HepG2 (cell line): Measurements from ENCODE around the gene ATP2B3. TPM values are rescaled to one million over a fixed set of nuclear protein-coding genes. Genes with fewer than 3 reads are reported as not detected.

Experiments used
- ATAC-seq: fragments of 200-7000 bp; cut with Tn5 transposase; 3 replicates; pipeline ENCODE4 v1.9.1; 2020; ENCODE audit warnings: mild to moderate bottlenecking, moderate library complexity
- BruUV-seq: library from RNA; stranded (reverse); fragments of 400-500 nt; replicated peaks from 2 replicates; lab custom pipeline; 2021; lab: Mats Ljungman, UMichigan
- CTCF ChIA-PET: fragments of 300-600 bp; formaldehyde crosslinking; extraction: SDS; loops from one replicate; lab custom pipeline; 2021; ENCODE audit warnings: low total read pairs, inconsistent platforms, low intra/inter-chr PET ratio; lab: Yijun Ruan, JAX
- POLR2A ChIA-PET: fragments of 350-600 bp; sonication (Branson Sonifier 250); formaldehyde crosslinking; loops from one replicate; lab custom pipeline; 2020; ENCODE audit warnings: antibody characterized with exemption, inconsistent platforms; lab: Yijun Ruan, JAX
- DNase-seq: peaks from one replicate; pipeline ENCODE4 v3.0.0-alpha.2; 2015; ENCODE audit warnings: low spot score
- FAIRE-seq: peaks from 3 replicates; lab custom pipeline; 2011; peaks lifted over from hg19 to GRCh38; lab: Jason Lieb, UNC
- H2AFZ ChIP-seq: one replicate; pipeline ENCODE4 v1.6.1; 2011; ENCODE audit warnings: low read length, inconsistent platforms
- H3K27ac ChIP-seq: fragments of 300-600 bp; 3 replicates; pipeline ENCODE4 v1.8.0; 2011; ENCODE audit warnings: mixed run types, mild to moderate bottlenecking, mixed read lengths, low read length, inconsistent platforms; ENCODE audit not compliant: insufficient read depth; ENCODE audit errors: extremely low read length
- H3K27me3 ChIP-seq, 2 experiments: fragments of 200-600 bp in 1 of 2; 2 replicates in 1 of 2; 3 replicates in 1 of 2; pipeline versions ENCODE4 v1.6.0 to v1.8.0; 2011; ENCODE audit warnings: low read length in 2 of 2, mild to moderate bottlenecking in 2 of 2, moderate library complexity in 2 of 2, inconsistent platforms in 1 of 2; ENCODE audit not compliant: insufficient read depth in 2 of 2, control insufficient read depth in 1 of 2
- H3K36me3 ChIP-seq, 2 experiments: fragments of 200-600 bp in 1 of 2; replicated peaks in 1 of 2; 2 replicates in 1 of 2; 3 replicates in 1 of 2; pipeline versions ENCODE4 v1.5.1 to v1.8.0; 2011; ENCODE audit warnings: low read length in 2 of 2, inconsistent platforms in 1 of 2; ENCODE audit not compliant: insufficient read depth in 2 of 2, control insufficient read depth in 1 of 2
- H3K4me1 ChIP-seq: 2 replicates; pipeline ENCODE4 v1.5.1; 2012; ENCODE audit warnings: low read length, inconsistent platforms; ENCODE audit not compliant: insufficient read depth
- H3K4me2 ChIP-seq: 2 replicates; pipeline ENCODE4 v1.6.0; 2011; ENCODE audit warnings: low read depth, low read length, inconsistent platforms
- H3K4me3 ChIP-seq, 3 experiments: fragments of 200-600 bp in 1 of 3; sonication (generic), shearing (Covaris generic) in 1 of 3; replicated peaks in 1 of 3; 2 replicates each; pipeline ENCODE4 v1.5.1; 2011 to 2016; ENCODE audit warnings: low read length in 3 of 3, inconsistent platforms in 2 of 3, low read depth in 2 of 3, mild to moderate bottlenecking in 2 of 3, control low read depth in 1 of 3, mixed read lengths in 1 of 3; ENCODE audit not compliant: insufficient read depth in 1 of 3
- H3K79me2 ChIP-seq: one replicate; pipeline ENCODE4 v1.6.1; 2011; ENCODE audit warnings: low read length, inconsistent platforms; ENCODE audit not compliant: insufficient read depth
- H3K9ac ChIP-seq: 2 replicates; pipeline ENCODE4 v1.6.0; 2011; ENCODE audit warnings: mild to moderate bottlenecking, low read depth, low read length, inconsistent platforms; ENCODE audit not compliant: insufficient read depth
- H3K9me3 ChIP-seq: 2 replicates; pipeline ENCODE4 v1.5.1; 2012; ENCODE audit warnings: mild to moderate bottlenecking, low read length
- H4K20me1 ChIP-seq: 2 replicates; pipeline ENCODE4 v1.6.0; 2011; ENCODE audit warnings: inconsistent platforms, mild to moderate bottlenecking, low read length, moderate library complexity; ENCODE audit not compliant: insufficient read depth
- AGO1 ChIP-seq: fragments of 200-400 bp; formaldehyde crosslinking; IDR thresholded peaks from 2 replicates; pipeline ENCODE4 v1.6.1; 2017; ENCODE audit warnings: mild to moderate bottlenecking, low read depth, low read length, moderate library complexity; ENCODE audit not compliant: poor library complexity, severe bottlenecking
- ERF ChIP-seq: IDR thresholded peaks from 2 replicates; pipeline ENCODE4 v1.6.1; 2018; ENCODE audit warnings: missing biosample characterization, missing genetic modification reagents
- GZF1 ChIP-seq: sonication (generic); formaldehyde crosslinking; IDR thresholded peaks from 2 replicates; pipeline ENCODE4 v1.5.1; 2020; ENCODE audit warnings: mild to moderate bottlenecking, missing genetic modification reagents
- MTA3 ChIP-seq: sonication (generic); formaldehyde crosslinking; IDR thresholded peaks from 2 replicates; pipeline ENCODE4 v1.4.0; 2020; ENCODE audit warnings: missing genetic modification reagents
- RCOR2 ChIP-seq: IDR thresholded peaks from 2 replicates; pipeline ENCODE4 v1.6.1; 2016; ENCODE audit warnings: missing biosample characterization, missing genetic modification reagents
- ZFP37 ChIP-seq: sonication (generic); formaldehyde crosslinking; IDR thresholded peaks from 2 replicates; pipeline ENCODE4 v1.4.0; 2020; ENCODE audit warnings: missing genetic modification reagents, borderline replicate concordance
- ZNF235 ChIP-seq: sonication (generic); formaldehyde crosslinking; IDR thresholded peaks from 2 replicates; pipeline ENCODE4 v1.8.1; 2023; ENCODE audit warnings: mild to moderate bottlenecking, missing genetic modification reagents, borderline replicate concordance
- ZNF264 ChIP-seq: sonication (generic); formaldehyde crosslinking; IDR thresholded peaks from 2 replicates; pipeline ENCODE4 v1.4.0; 2020; ENCODE audit warnings: missing genetic modification reagents
- ZNF891 ChIP-seq: sonication (generic); formaldehyde crosslinking; IDR thresholded peaks from 2 replicates; pipeline ENCODE4 v1.5.0; 2020; ENCODE audit warnings: mild to moderate bottlenecking, missing genetic modification reagents
- ZSCAN30 ChIP-seq: sonication (generic); formaldehyde crosslinking; IDR thresholded peaks from 2 replicates; pipeline ENCODE4 v1.5.0; 2020; ENCODE audit warnings: mild to moderate bottlenecking, missing genetic modification reagents
- WGBS: methylation state at CpG from one replicate; pipeline ENCODE4 v1.1.6; 2017; ENCODE audit warnings: low lambda C conversion rate; 5-methylcytosine and 5-hydroxymethylcytosine counted together
- in situ Hi-C: cut with HindIII; loops from 2 replicates; pipeline ENCODE4 v1.10.0; 2017; ENCODE audit warnings: low pct_unique_long_range_greater_than_20kb; ENCODE audit not compliant: extremely low pct_ligation_motif_present
- intact Hi-C: fragments of 100-400 bp; cut with micrococcal nuclease; formaldehyde crosslinking; loops from one replicate; pipeline ENCODE4 v1.10.0; 2022; ENCODE audit not compliant: unreplicated experiment
- polyA plus RNA-seq, 8 experiments: library from polyadenylated mRNA; depleted of rRNA in 3 of 8; stranded (reverse) in 7 of 8; unstranded in 1 of 8; fragments of >200 nt; fragmentation: Illumina TruSeq in 4 of 8; extraction: Trizol in 4 of 8; gene quantifications; 2 replicates each; pipeline versions ENCODE4 v1.2.1 to v1.2.3, GENCODE V29; 2011 to 2016; ENCODE audit warnings: low read depth in 4 of 8, missing spikeins in 1 of 8, mixed read lengths in 1 of 8; ENCODE audit not compliant: insufficient read depth in 1 of 8
- total RNA-seq, 5 experiments: library from RNA; depleted of rRNA; stranded (reverse); fragments of >200 nt; fragmentation: Illumina TruSeq; extraction: Trizol; gene quantifications; 2 replicates each; pipeline ENCODE4 v1.2.3, GENCODE V29; 2016; ENCODE audit warnings: low read depth in 1 of 5
- TF ChIP-seq, protein P1 (sequence below): IDR thresholded peaks from 2 replicates; pipeline ENCODE4 v1.6.1; 2012; ENCODE audit warnings: inconsistent platforms
- TF ChIP-seq, protein P2 (sequence below): sonication (generic); formaldehyde crosslinking; IDR thresholded peaks from 2 replicates; pipeline ENCODE4 v1.5.0; 2020; ENCODE audit warnings: mild to moderate bottlenecking, missing genetic modification reagents, borderline replicate concordance

The ATP2B3 gene
- total and polyA plus RNA-seq, 2 of the 13 experiments (the other 11 are each of a cell fraction or from before 2014, with no cell fraction given), result not detected

DNA sequence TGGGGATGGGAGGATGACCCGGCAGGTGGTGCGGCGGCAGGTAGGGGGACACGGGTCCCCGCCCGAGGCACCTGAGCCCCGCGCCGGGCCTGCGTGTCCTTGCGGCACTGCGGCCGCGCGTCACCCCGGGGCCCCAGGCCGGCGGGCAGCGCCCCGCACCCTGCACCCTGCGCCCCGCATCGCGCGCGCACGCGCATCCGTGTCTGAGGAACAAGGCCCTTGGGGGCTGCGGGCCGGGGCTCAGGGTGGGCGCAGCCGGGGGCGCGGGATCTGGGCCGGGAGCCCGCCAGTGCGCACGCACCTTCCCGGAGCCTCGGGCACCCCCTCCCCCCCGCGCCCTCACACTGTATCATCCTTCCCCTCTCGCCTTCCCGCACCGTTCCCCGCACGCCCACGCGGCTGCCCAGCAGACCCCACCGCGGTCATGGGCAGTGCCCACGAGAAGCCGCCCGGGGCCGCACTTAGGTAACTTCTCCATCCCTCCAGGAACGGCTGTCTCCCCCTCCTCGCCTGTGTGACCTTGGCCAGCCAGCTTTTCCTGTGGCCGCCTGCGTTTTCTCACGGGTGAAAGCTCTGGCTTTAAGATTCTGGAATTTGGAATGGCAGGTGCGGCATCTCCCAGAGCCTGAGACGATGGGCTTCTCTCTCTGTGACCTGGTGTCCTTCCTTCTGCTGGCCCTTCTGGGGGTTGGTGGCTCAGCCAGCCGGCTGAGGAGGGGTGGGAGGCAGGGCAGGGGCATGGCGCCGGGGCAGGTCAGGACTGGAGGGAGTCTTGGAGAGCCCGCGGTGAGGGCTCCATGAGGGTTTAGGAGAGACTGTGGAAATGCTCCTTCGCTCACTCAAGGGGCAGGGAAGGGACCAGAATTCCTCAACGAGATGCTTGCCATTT, 748 bp downstream of the ATP2B3 start (continued):
- TF ChIP-seq ZSCAN30 (CRISPR knock-in tag) (no peak), ZNF891 (CRISPR knock-in tag) (no peak), GZF1 (CRISPR knock-in tag) (no peak), ERF (no peak), ZNF235 (CRISPR knock-in tag) (no peak)
- TF ChIP-seq, protein P1, sequence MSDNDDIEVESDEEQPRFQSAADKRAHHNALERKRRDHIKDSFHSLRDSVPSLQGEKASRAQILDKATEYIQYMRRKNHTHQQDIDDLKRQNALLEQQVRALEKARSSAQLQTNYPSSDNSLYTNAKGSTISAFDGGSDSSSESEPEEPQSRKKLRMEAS, result no peak
- TF ChIP-seq, all 625 proteins: peak for 0

DNA sequence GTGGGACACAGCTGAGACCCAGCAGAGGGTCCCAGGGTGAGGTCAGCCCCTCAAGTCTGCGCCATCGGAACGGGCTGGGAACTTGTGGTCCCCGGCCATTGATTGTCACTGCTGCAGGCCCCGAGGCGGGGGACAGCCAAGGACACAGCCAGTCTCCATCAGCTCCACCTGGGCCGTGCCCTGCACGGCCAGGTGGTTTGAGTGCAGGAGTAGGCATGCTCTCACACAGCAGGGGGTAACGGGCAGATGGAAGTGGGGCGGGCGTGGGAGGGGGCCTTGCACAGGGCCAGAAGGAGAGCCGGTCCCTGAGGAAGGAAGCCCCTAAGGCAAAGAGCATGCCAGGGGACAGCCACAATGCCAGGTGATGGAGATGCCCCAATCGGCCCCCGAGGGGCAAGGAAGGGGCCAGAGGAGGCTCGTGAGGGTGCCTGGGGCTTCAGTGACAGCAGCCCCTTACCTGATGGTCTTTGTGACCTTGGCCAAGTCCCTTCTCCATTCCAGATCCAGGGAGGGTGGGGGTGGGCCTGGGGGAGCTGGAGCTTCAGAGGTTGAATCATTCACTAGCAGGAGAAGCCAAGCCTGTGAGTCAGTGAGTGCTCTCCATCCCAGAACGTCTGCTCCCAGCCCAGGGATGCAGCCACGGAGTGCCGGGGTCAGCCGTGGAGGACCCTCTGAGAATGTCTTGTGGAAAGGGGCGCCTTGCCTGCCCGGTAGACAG, 2.3 kb downstream of the ATP2B3 start:
- H3K36me3 ChIP-seq, result no peaks in the 10 kb centered on the region
- TF ChIP-seq MTA3, result no peak
- no peak for TF ChIP-seq RCOR2 (CRISPR knock-in tag)
- TF ChIP-seq, protein P2, sequence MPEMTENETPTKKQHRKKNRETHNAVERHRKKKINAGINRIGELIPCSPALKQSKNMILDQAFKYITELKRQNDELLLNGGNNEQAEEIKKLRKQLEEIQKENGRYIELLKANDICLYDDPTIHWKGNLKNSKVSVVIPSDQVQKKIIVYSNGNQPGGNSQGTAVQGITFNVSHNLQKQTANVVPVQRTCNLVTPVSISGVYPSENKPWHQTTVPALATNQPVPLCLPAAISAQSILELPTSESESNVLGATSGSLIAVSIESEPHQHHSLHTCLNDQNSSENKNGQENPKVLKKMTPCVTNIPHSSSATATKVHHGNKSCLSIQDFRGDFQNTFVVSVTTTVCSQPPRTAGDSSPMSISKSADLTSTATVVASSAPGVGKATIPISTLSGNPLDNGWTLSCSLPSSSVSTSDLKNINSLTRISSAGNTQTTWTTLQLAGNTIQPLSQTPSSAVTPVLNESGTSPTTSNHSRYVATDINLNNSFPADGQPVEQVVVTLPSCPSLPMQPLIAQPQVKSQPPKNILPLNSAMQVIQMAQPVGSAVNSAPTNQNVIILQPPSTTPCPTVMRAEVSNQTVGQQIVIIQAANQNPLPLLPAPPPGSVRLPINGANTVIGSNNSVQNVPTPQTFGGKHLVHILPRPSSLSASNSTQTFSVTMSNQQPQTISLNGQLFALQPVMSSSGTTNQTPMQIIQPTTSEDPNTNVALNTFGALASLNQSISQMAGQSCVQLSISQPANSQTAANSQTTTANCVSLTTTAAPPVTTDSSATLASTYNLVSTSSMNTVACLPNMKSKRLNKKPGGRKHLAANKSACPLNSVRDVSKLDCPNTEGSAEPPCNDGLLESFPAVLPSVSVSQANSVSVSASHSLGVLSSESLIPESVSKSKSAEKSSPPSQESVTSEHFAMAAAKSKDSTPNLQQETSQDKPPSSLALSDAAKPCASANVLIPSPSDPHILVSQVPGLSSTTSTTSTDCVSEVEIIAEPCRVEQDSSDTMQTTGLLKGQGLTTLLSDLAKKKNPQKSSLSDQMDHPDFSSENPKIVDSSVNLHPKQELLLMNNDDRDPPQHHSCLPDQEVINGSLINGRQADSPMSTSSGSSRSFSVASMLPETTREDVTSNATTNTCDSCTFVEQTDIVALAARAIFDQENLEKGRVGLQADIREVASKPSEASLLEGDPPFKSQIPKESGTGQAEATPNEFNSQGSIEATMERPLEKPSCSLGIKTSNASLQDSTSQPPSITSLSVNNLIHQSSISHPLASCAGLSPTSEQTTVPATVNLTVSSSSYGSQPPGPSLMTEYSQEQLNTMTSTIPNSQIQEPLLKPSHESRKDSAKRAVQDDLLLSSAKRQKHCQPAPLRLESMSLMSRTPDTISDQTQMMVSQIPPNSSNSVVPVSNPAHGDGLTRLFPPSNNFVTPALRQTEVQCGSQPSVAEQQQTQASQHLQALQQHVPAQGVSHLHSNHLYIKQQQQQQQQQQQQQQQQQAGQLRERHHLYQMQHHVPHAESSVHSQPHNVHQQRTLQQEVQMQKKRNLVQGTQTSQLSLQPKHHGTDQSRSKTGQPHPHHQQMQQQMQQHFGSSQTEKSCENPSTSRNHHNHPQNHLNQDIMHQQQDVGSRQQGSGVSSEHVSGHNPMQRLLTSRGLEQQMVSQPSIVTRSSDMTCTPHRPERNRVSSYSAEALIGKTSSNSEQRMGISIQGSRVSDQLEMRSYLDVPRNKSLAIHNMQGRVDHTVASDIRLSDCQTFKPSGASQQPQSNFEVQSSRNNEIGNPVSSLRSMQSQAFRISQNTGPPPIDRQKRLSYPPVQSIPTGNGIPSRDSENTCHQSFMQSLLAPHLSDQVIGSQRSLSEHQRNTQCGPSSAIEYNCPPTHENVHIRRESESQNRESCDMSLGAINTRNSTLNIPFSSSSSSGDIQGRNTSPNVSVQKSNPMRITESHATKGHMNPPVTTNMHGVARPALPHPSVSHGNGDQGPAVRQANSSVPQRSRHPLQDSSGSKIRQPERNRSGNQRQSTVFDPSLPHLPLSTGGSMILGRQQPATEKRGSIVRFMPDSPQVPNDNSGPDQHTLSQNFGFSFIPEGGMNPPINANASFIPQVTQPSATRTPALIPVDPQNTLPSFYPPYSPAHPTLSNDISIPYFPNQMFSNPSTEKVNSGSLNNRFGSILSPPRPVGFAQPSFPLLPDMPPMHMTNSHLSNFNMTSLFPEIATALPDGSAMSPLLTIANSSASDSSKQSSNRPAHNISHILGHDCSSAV, result no peak
- no peak for TF ChIP-seq AGO1
- TF ChIP-seq ZFP37, result no peak
- TF ChIP-seq ZNF264 (CRISPR knock-in tag), result no peak
- ChIA-PET POLR2A (no interaction called here), CTCF (no interaction called here)
- H3K27me3 ChIP-seq, result peaks cover 0 to 10% of the 10 kb centered on the region in 2 experiments; a peak in 1 of 5 replicates
- no TSS peak for BruUV-seq
- intact Hi-C loops (no loop called here), in situ Hi-C loops (no loop called here)
- H3K4me2 ChIP-seq, result no peak overlapping the region
- no peak overlapping the region for H3K27ac ChIP-seq
- no peak overlapping the region for H2AFZ ChIP-seq
- ATAC-seq (no peak), DNase-seq (no peak), FAIRE-seq (no peak)
- H3K9me3 ChIP-seq, result no peaks in the 10 kb centered on the region
- no peaks in the 10 kb centered on the region for H4K20me1 ChIP-seq
- H3K4me3 ChIP-seq, result no peak overlapping the region
- no peaks in the 10 kb centered on the region for H3K79me2 ChIP-seq
- no peaks in the 10 kb centered on the region for H3K4me1 ChIP-seq
- WGBS, result no CpG with 5 or more reads among the region's 21 CpGs
- H3K9ac ChIP-seq, result no peak overlapping the region
